GM21360 (cell line): ENCODE measurements around the gene KPNA5.

Experiments used
- ATAC-seq: cut with Tn5 transposase; IDR thresholded peaks from one replicate; pipeline ENCODE4 v1.9.1; 2021; ENCODE audit warnings: mild to moderate bottlenecking, moderate library complexity; ENCODE audit not compliant: unreplicated experiment

Gene KPNA5

GRCh38 chr6:116779573-116780164 lies 98.7 kb downstream of the KPNA5 start:
- ATAC-seq = no peak

- no peak for ATAC-seq
Observed at GRCh38 chr6:116783852-116784251, 102.8 kb downstream of the KPNA5 start.
